Ovary (tissue), 3 donors: ENCODE results near the gene PERCC1.

Source experiments
- POLR2A ChIP-seq: fragments of 450-650 bp; IDR thresholded peaks from one replicate; pipeline ENCODE4 v1.6.1; 2017; ENCODE audit warnings: antibody characterized with exemption, mild to moderate bottlenecking, moderate library complexity
- TF ChIP-seq, protein P1 (sequence below), 3 donors: fragments of 450-650 bp in 2 of 3; fragments of 200-600 bp in 1 of 3; IDR thresholded peaks; one replicate each; pipeline versions ENCODE4 v1.5.1 to v1.8.0; 2016 to 2022; ENCODE audit warnings: antibody characterized with exemption in 3 of 3, mild to moderate bottlenecking in 1 of 3
- donor health status: DM: no; HTN: no; CAD: no.

GRCh38 chr16:1385232-1385631, 45.6 kb upstream of the PERCC1 start:
- TF ChIP-seq, protein P1, sequence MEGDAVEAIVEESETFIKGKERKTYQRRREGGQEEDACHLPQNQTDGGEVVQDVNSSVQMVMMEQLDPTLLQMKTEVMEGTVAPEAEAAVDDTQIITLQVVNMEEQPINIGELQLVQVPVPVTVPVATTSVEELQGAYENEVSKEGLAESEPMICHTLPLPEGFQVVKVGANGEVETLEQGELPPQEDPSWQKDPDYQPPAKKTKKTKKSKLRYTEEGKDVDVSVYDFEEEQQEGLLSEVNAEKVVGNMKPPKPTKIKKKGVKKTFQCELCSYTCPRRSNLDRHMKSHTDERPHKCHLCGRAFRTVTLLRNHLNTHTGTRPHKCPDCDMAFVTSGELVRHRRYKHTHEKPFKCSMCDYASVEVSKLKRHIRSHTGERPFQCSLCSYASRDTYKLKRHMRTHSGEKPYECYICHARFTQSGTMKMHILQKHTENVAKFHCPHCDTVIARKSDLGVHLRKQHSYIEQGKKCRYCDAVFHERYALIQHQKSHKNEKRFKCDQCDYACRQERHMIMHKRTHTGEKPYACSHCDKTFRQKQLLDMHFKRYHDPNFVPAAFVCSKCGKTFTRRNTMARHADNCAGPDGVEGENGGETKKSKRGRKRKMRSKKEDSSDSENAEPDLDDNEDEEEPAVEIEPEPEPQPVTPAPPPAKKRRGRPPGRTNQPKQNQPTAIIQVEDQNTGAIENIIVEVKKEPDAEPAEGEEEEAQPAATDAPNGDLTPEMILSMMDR (IDR thresholded peaks at IDR 0.05), result no peak
- no peak for TF ChIP-seq POLR2A
